HepG2 (cell line): ENCODE measurements around the gene HSD11B2. TPM values are rescaled to one million over a fixed set of nuclear protein-coding genes. Genes with fewer than 3 reads are reported as not detected.

Source experiments
- BRD4 ChIP-seq: sonication (generic); formaldehyde crosslinking; IDR thresholded peaks from 2 replicates; pipeline ENCODE4 v1.4.0; 2020; ENCODE audit warnings: missing genetic modification reagents
- FIP1L1 ChIP-seq: fragments of 200-400 bp; formaldehyde crosslinking; IDR thresholded peaks from 2 replicates; pipeline ENCODE4 v1.6.1; 2018; ENCODE audit warnings: low read depth, mild to moderate bottlenecking, low read length, moderate library complexity, borderline replicate concordance; ENCODE audit not compliant: insufficient read depth
- GATAD1 ChIP-seq: IDR thresholded peaks from 2 replicates; pipeline ENCODE4 v1.6.1; 2016; ENCODE audit warnings: missing genetic modification reagents, missing compliant biosample characterization
- HNRNPUL1 ChIP-seq: fragments of 200-400 bp; formaldehyde crosslinking; IDR thresholded peaks from 2 replicates; pipeline ENCODE4 v1.6.1; 2017; ENCODE audit warnings: low read depth, mild to moderate bottlenecking, low read length, moderate library complexity
- KLF6 ChIP-seq: IDR thresholded peaks from 2 replicates; pipeline ENCODE4 v1.8.0; 2016; ENCODE audit warnings: missing biosample characterization, missing genetic modification reagents
- PHF8 ChIP-seq: sonication (generic); formaldehyde crosslinking; IDR thresholded peaks from 2 replicates; pipeline ENCODE4 v1.5.0; 2020; ENCODE audit warnings: missing genetic modification reagents
- RELA ChIP-seq: sonication (generic); formaldehyde crosslinking; IDR thresholded peaks from 2 replicates; pipeline ENCODE4 v1.4.0; 2020; ENCODE audit warnings: missing genetic modification reagents
- ZNF605 ChIP-seq: sonication (generic); formaldehyde crosslinking; IDR thresholded peaks from 2 replicates; pipeline ENCODE4 v1.8.0; 2022; ENCODE audit warnings: mild to moderate bottlenecking, missing genetic modification reagents
- ZNF746 ChIP-seq: sonication (generic); formaldehyde crosslinking; IDR thresholded peaks from 2 replicates; pipeline ENCODE4 v1.8.0; 2022; ENCODE audit warnings: mild to moderate bottlenecking, missing genetic modification reagents
- ZNF766 ChIP-seq: sonication (generic); formaldehyde crosslinking; IDR thresholded peaks from 2 replicates; pipeline ENCODE4 v1.5.0; 2020; ENCODE audit warnings: missing genetic modification reagents, borderline replicate concordance
- ZNF768 ChIP-seq: sonication (generic); formaldehyde crosslinking; IDR thresholded peaks from 2 replicates; pipeline ENCODE4 v1.4.0; 2020; ENCODE audit warnings: missing genetic modification reagents
- ZNF850 ChIP-seq: sonication (generic); formaldehyde crosslinking; conservative IDR thresholded peaks from 2 replicates; pipeline ENCODE4 v1.9.0; 2021; ENCODE audit warnings: mild to moderate bottlenecking, missing genetic modification reagents
- ZSCAN25 ChIP-seq: sonication (generic); formaldehyde crosslinking; IDR thresholded peaks from 2 replicates; pipeline ENCODE4 v1.8.0; 2022; ENCODE audit warnings: mild to moderate bottlenecking, missing genetic modification reagents
- polyA plus RNA-seq, 8 experiments: library from polyadenylated mRNA; depleted of rRNA in 3 of 8; stranded (reverse) in 7 of 8; unstranded in 1 of 8; fragments of >200 nt; fragmentation: Illumina TruSeq in 4 of 8; extraction: Trizol in 4 of 8; gene quantifications; 2 replicates each; pipeline versions ENCODE4 v1.2.1 to v1.2.3, GENCODE V29; 2011 to 2016; ENCODE audit warnings: low read depth in 4 of 8, missing spikeins in 1 of 8, mixed read lengths in 1 of 8; ENCODE audit not compliant: insufficient read depth in 1 of 8
- total RNA-seq, 5 experiments: library from RNA; depleted of rRNA; stranded (reverse); fragments of >200 nt; fragmentation: Illumina TruSeq; extraction: Trizol; gene quantifications; 2 replicates each; pipeline ENCODE4 v1.2.3, GENCODE V29; 2016; ENCODE audit warnings: low read depth in 1 of 5
- TF ChIP-seq, protein P1 (sequence below): sonication (generic); formaldehyde crosslinking; IDR thresholded peaks from 2 replicates; pipeline ENCODE4 v1.4.0; 2020; ENCODE audit warnings: mild to moderate bottlenecking, missing genetic modification reagents
- TF ChIP-seq, protein P2 (sequence below): conservative IDR thresholded peaks from 2 replicates; pipeline ENCODE4 v1.6.1; 2018; ENCODE audit warnings: missing genetic modification reagents
- TF ChIP-seq, protein P3 (sequence below): IDR thresholded peaks from 2 replicates; pipeline ENCODE4 v1.6.1; 2016
- TF ChIP-seq, protein P4 (sequence below): sonication (generic); formaldehyde crosslinking; IDR thresholded peaks from 2 replicates; pipeline ENCODE4 v1.5.0; 2020; ENCODE audit warnings: mild to moderate bottlenecking, missing genetic modification reagents
- TF ChIP-seq, protein P5 (sequence below): sonication (generic); formaldehyde crosslinking; IDR thresholded peaks from 2 replicates; pipeline ENCODE4 v1.4.0; 2020; ENCODE audit warnings: missing genetic modification reagents; ENCODE audit errors: not compliant biosample characterization
- TF ChIP-seq, protein P6 (sequence below): sonication (generic); formaldehyde crosslinking; IDR thresholded peaks from 2 replicates; pipeline ENCODE4; 2020; ENCODE audit warnings: missing genetic modification reagents, mild to moderate bottlenecking, borderline replicate concordance

Gene HSD11B2
- total and polyA plus RNA-seq, 2 of the 13 experiments (the other 11 are each of a cell fraction or from before 2014, with no cell fraction given): 8.9 to 13.6 TPM

DNA sequence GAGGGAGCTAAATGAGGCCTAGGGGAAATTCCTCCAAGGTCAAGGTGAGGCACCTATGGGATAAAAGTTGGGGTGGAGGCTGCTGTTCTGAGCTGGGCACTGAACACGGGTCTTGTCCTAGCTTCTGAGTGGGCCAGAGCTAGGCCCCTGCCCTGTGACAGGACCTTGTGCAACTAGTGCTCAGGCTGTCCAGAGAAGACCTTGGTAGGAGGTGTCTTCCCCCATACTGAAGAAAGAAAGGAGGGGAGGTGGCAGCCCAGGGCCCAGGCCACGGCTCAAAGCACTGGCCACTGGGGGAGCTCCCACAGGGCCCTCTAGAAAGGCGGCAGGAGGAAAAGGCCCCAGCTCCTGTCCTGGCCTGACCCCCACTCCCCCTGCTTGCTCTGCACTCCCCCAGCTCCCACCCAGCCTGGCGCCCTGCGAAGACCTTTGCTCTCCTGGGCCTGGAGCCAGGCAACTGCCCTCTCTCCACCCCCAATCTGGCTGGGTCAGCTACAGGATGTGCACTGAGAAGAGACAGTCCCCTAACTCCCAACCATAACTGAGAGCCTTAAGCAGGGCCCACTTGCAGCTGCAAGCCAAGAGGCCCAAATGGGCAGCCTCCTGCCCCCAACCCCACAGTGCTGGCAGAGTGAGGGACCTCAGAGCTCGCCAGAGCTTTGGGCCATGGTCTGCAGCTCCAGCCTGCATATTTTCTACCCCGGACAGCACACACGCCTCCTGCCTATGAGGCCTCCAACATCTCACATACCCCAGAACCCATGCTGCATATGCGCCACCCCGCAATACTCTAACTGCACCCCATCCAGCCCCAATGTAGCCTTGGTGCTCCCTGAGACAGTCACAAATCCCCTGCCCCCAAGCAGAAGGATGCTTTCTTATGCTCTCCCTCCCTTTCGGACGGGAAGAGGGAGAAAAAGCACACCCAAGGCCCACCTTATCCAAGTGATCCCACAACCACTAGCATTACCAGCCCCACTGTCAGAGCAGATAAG lies 15.3 kb downstream of the HSD11B2 start (continued):
- TF ChIP-seq ZNF766 (no peak), ZNF768 (CRISPR knock-in tag) (no peak), KLF6 (CRISPR knock-in tag) (no peak), ZNF746 (CRISPR knock-in tag) (peak; percentile 95), ZSCAN25 (peak; percentile 83; the same call in 1 of the 2 replicates), FIP1L1 (no peak), BRD4 (CRISPR knock-in tag) (no peak; the same call in 1 of the 2 replicates), PHF8 (peak; percentile 28), HNRNPUL1 (no peak), RELA (no peak), ZNF850 (CRISPR knock-in tag) (no peak), GATAD1 (CRISPR knock-in tag) (no peak), ZNF605 (CRISPR knock-in tag) (peak; percentile 52; the same call in 1 of the 2 replicates)
- TF ChIP-seq, protein P1, sequence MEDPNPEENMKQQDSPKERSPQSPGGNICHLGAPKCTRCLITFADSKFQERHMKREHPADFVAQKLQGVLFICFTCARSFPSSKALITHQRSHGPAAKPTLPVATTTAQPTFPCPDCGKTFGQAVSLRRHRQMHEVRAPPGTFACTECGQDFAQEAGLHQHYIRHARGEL (CRISPR knock-in tag): no peak
- TF ChIP-seq, protein P2, sequence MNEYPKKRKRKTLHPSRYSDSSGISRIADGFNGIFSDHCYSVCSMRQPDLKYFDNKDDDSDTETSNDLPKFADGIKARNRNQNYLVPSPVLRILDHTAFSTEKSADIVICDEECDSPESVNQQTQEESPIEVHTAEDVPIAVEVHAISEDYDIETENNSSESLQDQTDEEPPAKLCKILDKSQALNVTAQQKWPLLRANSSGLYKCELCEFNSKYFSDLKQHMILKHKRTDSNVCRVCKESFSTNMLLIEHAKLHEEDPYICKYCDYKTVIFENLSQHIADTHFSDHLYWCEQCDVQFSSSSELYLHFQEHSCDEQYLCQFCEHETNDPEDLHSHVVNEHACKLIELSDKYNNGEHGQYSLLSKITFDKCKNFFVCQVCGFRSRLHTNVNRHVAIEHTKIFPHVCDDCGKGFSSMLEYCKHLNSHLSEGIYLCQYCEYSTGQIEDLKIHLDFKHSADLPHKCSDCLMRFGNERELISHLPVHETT: no peak
- TF ChIP-seq, protein P3, sequence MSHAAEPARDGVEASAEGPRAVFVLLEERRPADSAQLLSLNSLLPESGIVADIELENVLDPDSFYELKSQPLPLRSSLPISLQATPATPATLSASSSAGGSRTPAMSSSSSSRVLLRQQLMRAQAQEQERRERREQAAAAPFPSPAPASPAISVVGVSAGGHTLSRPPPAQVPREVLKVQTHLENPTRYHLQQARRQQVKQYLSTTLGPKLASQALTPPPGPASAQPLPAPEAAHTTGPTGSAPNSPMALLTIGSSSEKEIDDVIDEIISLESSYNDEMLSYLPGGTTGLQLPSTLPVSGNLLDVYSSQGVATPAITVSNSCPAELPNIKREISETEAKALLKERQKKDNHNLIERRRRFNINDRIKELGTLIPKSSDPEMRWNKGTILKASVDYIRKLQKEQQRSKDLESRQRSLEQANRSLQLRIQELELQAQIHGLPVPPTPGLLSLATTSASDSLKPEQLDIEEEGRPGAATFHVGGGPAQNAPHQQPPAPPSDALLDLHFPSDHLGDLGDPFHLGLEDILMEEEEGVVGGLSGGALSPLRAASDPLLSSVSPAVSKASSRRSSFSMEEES (CRISPR knock-in tag): no peak
- TF ChIP-seq, protein P4, sequence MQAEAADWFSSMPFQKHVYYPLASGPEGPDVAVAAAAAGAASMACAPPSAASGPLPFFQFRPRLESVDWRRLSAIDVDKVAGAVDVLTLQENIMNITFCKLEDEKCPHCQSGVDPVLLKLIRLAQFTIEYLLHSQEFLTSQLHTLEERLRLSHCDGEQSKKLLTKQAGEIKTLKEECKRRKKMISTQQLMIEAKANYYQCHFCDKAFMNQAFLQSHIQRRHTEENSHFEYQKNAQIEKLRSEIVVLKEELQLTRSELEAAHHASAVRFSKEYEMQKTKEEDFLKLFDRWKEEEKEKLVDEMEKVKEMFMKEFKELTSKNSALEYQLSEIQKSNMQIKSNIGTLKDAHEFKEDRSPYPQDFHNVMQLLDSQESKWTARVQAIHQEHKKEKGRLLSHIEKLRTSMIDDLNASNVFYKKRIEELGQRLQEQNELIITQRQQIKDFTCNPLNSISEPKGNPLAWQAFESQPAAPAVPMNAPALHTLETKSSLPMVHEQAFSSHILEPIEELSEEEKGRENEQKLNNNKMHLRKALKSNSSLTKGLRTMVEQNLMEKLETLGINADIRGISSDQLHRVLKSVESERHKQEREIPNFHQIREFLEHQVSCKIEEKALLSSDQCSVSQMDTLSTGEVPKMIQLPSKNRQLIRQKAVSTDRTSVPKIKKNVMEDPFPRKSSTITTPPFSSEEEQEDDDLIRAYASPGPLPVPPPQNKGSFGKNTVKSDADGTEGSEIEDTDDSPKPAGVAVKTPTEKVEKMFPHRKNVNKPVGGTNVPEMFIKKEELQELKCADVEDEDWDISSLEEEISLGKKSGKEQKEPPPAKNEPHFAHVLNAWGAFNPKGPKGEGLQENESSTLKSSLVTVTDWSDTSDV: no peak
- TF ChIP-seq, protein P5, sequence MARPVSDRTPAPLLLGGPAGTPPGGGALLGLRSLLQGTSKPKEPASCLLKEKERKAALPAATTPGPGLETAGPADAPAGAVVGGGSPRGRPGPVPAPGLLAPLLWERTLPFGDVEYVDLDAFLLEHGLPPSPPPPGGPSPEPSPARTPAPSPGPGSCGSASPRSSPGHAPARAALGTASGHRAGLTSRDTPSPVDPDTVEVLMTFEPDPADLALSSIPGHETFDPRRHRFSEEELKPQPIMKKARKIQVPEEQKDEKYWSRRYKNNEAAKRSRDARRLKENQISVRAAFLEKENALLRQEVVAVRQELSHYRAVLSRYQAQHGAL (CRISPR knock-in tag): no peak
- TF ChIP-seq, protein P6, sequence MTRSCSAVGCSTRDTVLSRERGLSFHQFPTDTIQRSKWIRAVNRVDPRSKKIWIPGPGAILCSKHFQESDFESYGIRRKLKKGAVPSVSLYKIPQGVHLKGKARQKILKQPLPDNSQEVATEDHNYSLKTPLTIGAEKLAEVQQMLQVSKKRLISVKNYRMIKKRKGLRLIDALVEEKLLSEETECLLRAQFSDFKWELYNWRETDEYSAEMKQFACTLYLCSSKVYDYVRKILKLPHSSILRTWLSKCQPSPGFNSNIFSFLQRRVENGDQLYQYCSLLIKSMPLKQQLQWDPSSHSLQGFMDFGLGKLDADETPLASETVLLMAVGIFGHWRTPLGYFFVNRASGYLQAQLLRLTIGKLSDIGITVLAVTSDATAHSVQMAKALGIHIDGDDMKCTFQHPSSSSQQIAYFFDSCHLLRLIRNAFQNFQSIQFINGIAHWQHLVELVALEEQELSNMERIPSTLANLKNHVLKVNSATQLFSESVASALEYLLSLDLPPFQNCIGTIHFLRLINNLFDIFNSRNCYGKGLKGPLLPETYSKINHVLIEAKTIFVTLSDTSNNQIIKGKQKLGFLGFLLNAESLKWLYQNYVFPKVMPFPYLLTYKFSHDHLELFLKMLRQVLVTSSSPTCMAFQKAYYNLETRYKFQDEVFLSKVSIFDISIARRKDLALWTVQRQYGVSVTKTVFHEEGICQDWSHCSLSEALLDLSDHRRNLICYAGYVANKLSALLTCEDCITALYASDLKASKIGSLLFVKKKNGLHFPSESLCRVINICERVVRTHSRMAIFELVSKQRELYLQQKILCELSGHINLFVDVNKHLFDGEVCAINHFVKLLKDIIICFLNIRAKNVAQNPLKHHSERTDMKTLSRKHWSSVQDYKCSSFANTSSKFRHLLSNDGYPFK (CRISPR knock-in tag): 0 out of 2 replicates have a peak, but pooled peaks have one; percentile 15
